Vagina (tissue), 2 donors: ENCODE measurements around the gene CYP20A1. TPM values are rescaled to one million over a fixed set of nuclear protein-coding genes. Genes with fewer than 3 reads are reported as not detected.

ENCODE experiments used
- DNase-seq, 2 donors: peaks; one replicate each; pipeline ENCODE4 v3.0.0-alpha.2; 2017; ENCODE audit errors: extremely low spot score in 2 of 2
- H3K27ac ChIP-seq: fragments of 200-600 bp; sonication (generic); one replicate; pipeline ENCODE4 v1.5.1; 2019
- H3K27me3 ChIP-seq: fragments of 200-600 bp; sonication (generic); one replicate; pipeline ENCODE4 v1.5.1; 2019
- H3K36me3 ChIP-seq, 2 donors: fragments of 200-600 bp; sonication (generic); one replicate each; pipeline ENCODE4 v1.5.1; 2017 to 2019
- H3K4me1 ChIP-seq: fragments of 200-600 bp; sonication (generic); one replicate; pipeline ENCODE4 v1.5.1; 2019
- H3K4me3 ChIP-seq, 2 donors: fragments of 200-600 bp; sonication (generic); 1 replicate in 1 of 2; 2 replicates in 1 of 2; pipeline ENCODE4 v1.5.1; 2016 to 2019
- H3K9me3 ChIP-seq: fragments of 200-600 bp; sonication (generic); one replicate; pipeline ENCODE4 v1.5.1; 2019
- CTCF ChIP-seq, 3 experiments: fragments of 450-650 bp in 2 of 3; fragments of 200-600 bp in 1 of 3; sonication (generic) in 1 of 3; IDR thresholded peaks; one replicate each; pipeline ENCODE4 v1.5.1; 2017 to 2019; ENCODE audit warnings: antibody characterized with exemption in 3 of 3, mild to moderate bottlenecking in 2 of 3, moderate library complexity in 2 of 3
- POLR2A ChIP-seq, 2 donors: fragments of 450-650 bp; IDR thresholded peaks; one replicate each; pipeline ENCODE4 v1.6.1; 2017; ENCODE audit warnings: antibody characterized with exemption in 2 of 2, mild to moderate bottlenecking in 2 of 2, moderate library complexity in 2 of 2
- POLR2AphosphoS5 ChIP-seq, 2 donors: sonication (generic); formaldehyde crosslinking; IDR thresholded peaks; one replicate each; pipeline ENCODE4 v1.9.0; 2017; ENCODE audit warnings: antibody characterized with exemption in 2 of 2, mild to moderate bottlenecking in 2 of 2, low read depth in 1 of 2; ENCODE audit not compliant: insufficient read depth in 1 of 2
- intact Hi-C: fragments of 100-400 bp; cut with DNase I; formaldehyde crosslinking; loops from one replicate; pipeline ENCODE4 v1.15.1; 2023
- small RNA-seq: library from RNA; depleted of rRNA; stranded (forward); fragments of <200 nt; gene quantifications from one replicate; pipeline ENCODE3, GENCODE V24; 2016
- total RNA-seq: library from RNA; depleted of rRNA; stranded (reverse); fragments of >200 nt; gene quantifications from one replicate; pipeline ENCODE4 v1.2.3, GENCODE V29; 2016

The CYP20A1 gene
- total RNA-seq, 1 donor from 2014 or later, result 19.4 TPM

DNA sequence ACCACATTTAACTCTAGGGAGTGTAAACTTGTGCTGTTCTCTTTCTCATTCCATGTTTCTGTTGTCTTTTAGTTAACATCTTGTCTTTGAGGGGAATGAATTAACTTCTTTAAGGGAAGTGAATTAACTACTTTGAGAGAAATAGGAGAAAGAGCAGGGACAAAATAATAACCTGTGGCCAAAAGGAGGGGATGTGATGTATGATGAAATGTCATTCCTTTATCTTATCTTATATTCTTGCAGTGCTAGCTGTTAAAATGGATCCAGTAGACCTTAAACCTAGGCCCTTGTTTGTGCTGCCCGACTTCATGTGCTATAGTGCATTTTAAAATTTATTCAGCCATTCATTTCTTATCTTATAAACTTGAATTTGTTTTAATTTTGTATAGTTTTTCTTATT, 107.8 kb downstream of the CYP20A1 start:
- no peaks in the 10 kb centered on the region for H3K36me3 ChIP-seq
- TF ChIP-seq POLR2A (IDR thresholded peaks at IDR 0.05), result no peak
- no peak for TF ChIP-seq CTCF (IDR thresholded peaks at IDR 0.05)
- TF ChIP-seq POLR2AphosphoS5 (IDR thresholded peaks at IDR 0.05; ENCODE audit: insufficient read depth in 1 of 2, low read depth in 1 of 2), result no peak
- intact Hi-C loops, result no loop called here

DNA sequence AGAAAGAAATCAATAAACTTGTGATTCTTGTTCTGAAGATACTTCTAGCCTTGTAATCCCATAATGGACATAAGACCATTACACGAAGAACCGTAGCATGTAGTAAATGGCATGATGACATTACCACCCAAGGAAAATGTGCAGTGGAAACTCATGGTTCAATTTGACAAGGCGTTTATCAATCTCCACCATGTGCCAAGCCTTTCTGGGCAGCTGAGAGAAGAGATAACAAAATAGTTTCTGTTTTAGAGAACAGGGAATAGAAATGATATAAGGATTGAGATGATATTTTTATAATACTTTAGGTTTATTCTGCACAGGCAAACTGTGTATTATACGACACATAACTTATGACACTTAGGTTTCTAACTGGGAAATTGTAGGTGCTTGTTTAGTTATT, 108.6 kb downstream of the CYP20A1 start:
- Histone ChIP-seq H3K9me3 (no peaks in the 10 kb centered on the region), H3K4me3 (no peak overlapping the region), H3K36me3 (no peaks in the 10 kb centered on the region), H3K27ac (no peak overlapping the region), H3K4me1 (peaks cover 6% of the 10 kb centered on the region), H3K27me3 (no peaks in the 10 kb centered on the region)
- no peak for DNase-seq
- intact Hi-C loops, result no loop called here
- TF ChIP-seq POLR2AphosphoS5 (IDR thresholded peaks at IDR 0.05; ENCODE audit: insufficient read depth in 1 of 2, low read depth in 1 of 2) (no peak), CTCF (IDR thresholded peaks at IDR 0.05) (no peak), POLR2A (IDR thresholded peaks at IDR 0.05) (no peak)

More for the DNA sequence above, 107.8 kb downstream of the CYP20A1 start:
- H3K9me3 ChIP-seq, result no peaks in the 10 kb centered on the region
- no peak overlapping the region for H3K27ac ChIP-seq
- peaks cover 10% of the 10 kb centered on the region for H3K4me1 ChIP-seq
- no peak overlapping the region for H3K4me3 ChIP-seq
- no peak for DNase-seq
- no peaks in the 10 kb centered on the region for H3K27me3 ChIP-seq

DNA sequence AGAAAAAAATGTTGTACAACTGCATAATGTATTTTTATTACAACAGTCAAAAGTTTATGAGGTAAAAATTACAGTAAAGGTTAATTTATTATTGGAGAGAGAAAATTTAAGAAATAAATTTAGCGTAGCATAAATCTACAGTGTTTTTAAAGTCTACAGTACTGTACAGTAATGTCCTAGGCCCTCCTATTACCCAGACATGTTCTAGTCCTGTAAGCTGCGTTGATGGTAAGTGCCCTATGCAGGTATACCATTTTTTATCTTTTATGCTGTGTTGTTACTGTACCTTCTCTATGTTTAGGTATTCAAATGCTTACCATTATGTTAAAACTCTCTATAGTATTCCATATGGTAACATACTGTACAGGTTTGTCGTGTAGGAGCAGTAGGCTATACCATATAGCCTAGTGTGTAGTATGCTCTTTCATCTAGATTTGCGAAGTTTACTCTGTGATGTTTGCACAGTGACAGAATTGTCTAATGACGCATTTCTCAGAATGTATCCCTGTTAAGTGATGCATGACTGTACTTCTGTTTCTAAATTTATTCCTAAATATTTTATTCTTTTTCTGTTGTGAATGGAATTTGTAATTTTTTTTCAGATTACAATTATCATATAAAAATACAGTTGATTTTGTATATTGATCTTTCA, 113.9 kb downstream of the CYP20A1 start:
- TF ChIP-seq POLR2AphosphoS5 (IDR thresholded peaks at IDR 0.05; ENCODE audit: insufficient read depth in 1 of 2, low read depth in 1 of 2) (no peak), POLR2A (IDR thresholded peaks at IDR 0.05) (no peak), CTCF (IDR thresholded peaks at IDR 0.05) (no peak)
- no peak for DNase-seq
- no peaks in the 10 kb centered on the region for H3K36me3 ChIP-seq
- no peak overlapping the region for H3K4me3 ChIP-seq
- no peaks in the 10 kb centered on the region for H3K9me3 ChIP-seq
- intact Hi-C loops, result no loop called here
- H3K27me3 ChIP-seq, result no peaks in the 10 kb centered on the region
- no peaks in the 10 kb centered on the region for H3K4me1 ChIP-seq
- no peak overlapping the region for H3K27ac ChIP-seq

DNA sequence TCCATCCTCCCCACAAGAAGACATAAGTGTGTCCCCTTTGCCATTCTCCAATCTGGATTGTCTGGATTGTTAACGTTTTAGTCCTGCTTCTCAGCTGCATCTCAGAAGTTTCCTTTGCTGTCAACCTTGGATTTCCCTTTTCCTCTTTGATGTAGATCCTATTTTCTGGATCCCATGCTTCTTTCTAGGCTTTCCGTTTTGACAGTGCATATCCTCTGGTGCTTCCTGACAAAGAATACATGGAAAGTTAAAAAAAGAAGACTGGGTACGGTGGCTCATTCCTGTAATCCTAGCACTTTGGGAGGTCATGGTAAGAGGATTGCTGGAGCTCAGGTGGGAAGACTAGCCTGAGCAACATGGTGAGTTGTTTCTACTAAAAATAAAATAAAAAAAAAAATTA, 116.1 kb downstream of the CYP20A1 start:
- intact Hi-C loops, result no loop called here
- no peak overlapping the region for H3K27ac ChIP-seq
- no peak for TF ChIP-seq POLR2A (IDR thresholded peaks at IDR 0.05)
- no peak for TF ChIP-seq POLR2AphosphoS5 (IDR thresholded peaks at IDR 0.05; ENCODE audit: insufficient read depth in 1 of 2, low read depth in 1 of 2)
- no peak for TF ChIP-seq CTCF (IDR thresholded peaks at IDR 0.05)
- no peak overlapping the region for H3K4me3 ChIP-seq
- no peak for DNase-seq
- H3K4me1 ChIP-seq, result no peaks in the 10 kb centered on the region
- no peaks in the 10 kb centered on the region for H3K9me3 ChIP-seq
- H3K27me3 ChIP-seq, result no peaks in the 10 kb centered on the region
- H3K36me3 ChIP-seq, result no peaks in the 10 kb centered on the region

Small RNAs within 50 kb of the gene (small RNA-seq; reads per million reads assigned to genes)
- not detected for gene RN7SL670P

Other genes starting within 250 kb of the CYP20A1 start
- 26.3 TPM for gene NBEAL1, start 224.1 kb upstream of the CYP20A1 start, total RNA-seq
- gene ABI2, start 89.4 kb downstream of the CYP20A1 start, total RNA-seq, result 31.7 TPM